Hepatocyte (in vitro differentiated cells): Measurements from ENCODE around the gene PVALEF.

ENCODE experiments used
- EZH2 ChIP-seq: fragments of 200-600 bp; sonication (generic); IDR thresholded peaks from 2 replicates; pipeline ENCODE4 v1.6.1; 2016; ENCODE audit warnings: antibody characterized with exemption, mild to moderate bottlenecking, borderline replicate concordance
- EZH2phosphoT487 ChIP-seq: fragments of 200-600 bp; sonication (generic); IDR thresholded peaks from one replicate; pipeline ENCODE4 v1.6.1; 2018; ENCODE audit warnings: antibody characterized with exemption, mild to moderate bottlenecking, low read depth, moderate library complexity; ENCODE audit not compliant: unreplicated experiment, severe bottlenecking
- TF ChIP-seq, protein P1 (sequence below): fragments of 200-600 bp; sonication (generic); IDR thresholded peaks from 2 replicates; pipeline ENCODE4 v1.5.1; 2016; ENCODE audit warnings: antibody characterized with exemption, mild to moderate bottlenecking; ENCODE audit not compliant: poor library complexity

GRCh38 chr17:81151278-81151677 is 14.0 kb upstream of the PVALEF start:
- TF ChIP-seq, protein P1, sequence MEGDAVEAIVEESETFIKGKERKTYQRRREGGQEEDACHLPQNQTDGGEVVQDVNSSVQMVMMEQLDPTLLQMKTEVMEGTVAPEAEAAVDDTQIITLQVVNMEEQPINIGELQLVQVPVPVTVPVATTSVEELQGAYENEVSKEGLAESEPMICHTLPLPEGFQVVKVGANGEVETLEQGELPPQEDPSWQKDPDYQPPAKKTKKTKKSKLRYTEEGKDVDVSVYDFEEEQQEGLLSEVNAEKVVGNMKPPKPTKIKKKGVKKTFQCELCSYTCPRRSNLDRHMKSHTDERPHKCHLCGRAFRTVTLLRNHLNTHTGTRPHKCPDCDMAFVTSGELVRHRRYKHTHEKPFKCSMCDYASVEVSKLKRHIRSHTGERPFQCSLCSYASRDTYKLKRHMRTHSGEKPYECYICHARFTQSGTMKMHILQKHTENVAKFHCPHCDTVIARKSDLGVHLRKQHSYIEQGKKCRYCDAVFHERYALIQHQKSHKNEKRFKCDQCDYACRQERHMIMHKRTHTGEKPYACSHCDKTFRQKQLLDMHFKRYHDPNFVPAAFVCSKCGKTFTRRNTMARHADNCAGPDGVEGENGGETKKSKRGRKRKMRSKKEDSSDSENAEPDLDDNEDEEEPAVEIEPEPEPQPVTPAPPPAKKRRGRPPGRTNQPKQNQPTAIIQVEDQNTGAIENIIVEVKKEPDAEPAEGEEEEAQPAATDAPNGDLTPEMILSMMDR, result no peak
- no peak for TF ChIP-seq EZH2phosphoT487
- TF ChIP-seq EZH2, result no peak
